WTC11 (cell line): Measurements from ENCODE around the gene OSBP2. TPM values are rescaled to one million over a fixed set of nuclear protein-coding genes. Genes with fewer than 3 reads are reported as not detected.

Source experiments
- ATAC-seq: fragments of 200-7000 bp; cut with Tn5 transposase; 2 replicates; pipeline ENCODE4 v1.10.0; 2021; ENCODE audit warnings: mild to moderate bottlenecking, moderate library complexity
- CTCF ChIA-PET: fragments of 300-600 bp; sonication (Branson Sonifier 250); formaldehyde crosslinking; loops from one replicate; lab custom pipeline; 2021; ENCODE audit warnings: antibody characterized with exemption; lab: Charles Lee
- POLR2A ChIA-PET: fragments of 350-600 bp; sonication (Branson Sonifier 250); formaldehyde crosslinking; loops from one replicate; lab custom pipeline; 2021; ENCODE audit warnings: antibody characterized with exemption; lab: Charles Lee
- DNase-seq: peaks from one replicate; pipeline ENCODE4 v3.0.0; 2021; ENCODE audit warnings: low spot score
- H3K27ac Mint-ChIP-seq: 2 replicates; pipeline ENCODE4 v1.8.0; 2021; ENCODE audit warnings: mixed read lengths
- H3K27me3 Mint-ChIP-seq: 2 replicates; pipeline ENCODE4 v1.8.0; 2021; ENCODE audit warnings: low read depth, mild to moderate bottlenecking, moderate library complexity, mixed read lengths
- H3K36me3 Mint-ChIP-seq: 2 replicates; pipeline ENCODE4 v1.8.0; 2021; ENCODE audit warnings: mixed read lengths
- H3K4me1 Mint-ChIP-seq: 2 replicates; pipeline ENCODE4 v1.8.0; 2022; ENCODE audit warnings: mixed read lengths
- H3K4me3 Mint-ChIP-seq: 2 replicates; pipeline ENCODE4 v1.8.0; 2021; ENCODE audit warnings: mild to moderate bottlenecking, moderate library complexity, mixed read lengths
- H3K9me3 Mint-ChIP-seq: 2 replicates; pipeline ENCODE4 v1.8.0; 2021; ENCODE audit warnings: mixed read lengths
- CREB1 ChIP-seq: sonication (generic); formaldehyde crosslinking; IDR thresholded peaks from 2 replicates; pipeline ENCODE4 v1.8.0; 2023; ENCODE audit warnings: mild to moderate bottlenecking, missing genetic modification reagents
- CREM ChIP-seq: sonication (generic); formaldehyde crosslinking; IDR thresholded peaks from 2 replicates; pipeline ENCODE4 v1.8.1; 2022; ENCODE audit warnings: mild to moderate bottlenecking, missing genetic modification reagents, moderate library complexity
- ELF4 ChIP-seq: sonication (generic); formaldehyde crosslinking; IDR thresholded peaks from 2 replicates; pipeline ENCODE4 v1.8.1; 2022; ENCODE audit warnings: low read depth, mild to moderate bottlenecking, moderate library complexity, missing genetic modification reagents
- ESRRA ChIP-seq: sonication (generic); formaldehyde crosslinking; IDR thresholded peaks from 2 replicates; pipeline ENCODE4 v1.8.1; 2022; ENCODE audit warnings: mild to moderate bottlenecking, missing genetic modification reagents, borderline replicate concordance
- FOXK1 ChIP-seq: sonication (generic); formaldehyde crosslinking; IDR thresholded peaks from 2 replicates; pipeline ENCODE4 v1.8.0; 2022; ENCODE audit warnings: mild to moderate bottlenecking, moderate library complexity, missing genetic modification reagents
- MYBL2 ChIP-seq: sonication (generic); formaldehyde crosslinking; IDR thresholded peaks from 2 replicates; pipeline ENCODE4 v1.8.1; 2023; ENCODE audit warnings: mild to moderate bottlenecking, moderate library complexity, missing genetic modification reagents
- PRRX2 ChIP-seq: fragments of 250-450 bp; sonication (Bioruptor Pico); IDR thresholded peaks from 2 replicates; pipeline ENCODE4 v1.8.0; 2021; ENCODE audit warnings: mild to moderate bottlenecking
- RELA ChIP-seq: sonication (generic); formaldehyde crosslinking; IDR thresholded peaks from 2 replicates; pipeline ENCODE4 v1.8.1; 2022; ENCODE audit warnings: missing genetic modification reagents, mild to moderate bottlenecking, borderline replicate concordance
- RORB ChIP-seq: fragments of 250-450 bp; sonication (Bioruptor Pico); IDR thresholded peaks from 2 replicates; pipeline ENCODE4 v1.9.0; 2021; ENCODE audit warnings: mild to moderate bottlenecking
- SOX15 ChIP-seq: fragments of 250-450 bp; sonication (Bioruptor Pico); IDR thresholded peaks from 2 replicates; pipeline ENCODE4 v1.9.0; 2021; ENCODE audit warnings: mild to moderate bottlenecking
- TEAD4 ChIP-seq: sonication (generic); formaldehyde crosslinking; IDR thresholded peaks from 2 replicates; pipeline ENCODE4 v1.8.0; 2022; ENCODE audit warnings: mild to moderate bottlenecking, missing genetic modification reagents
- ZNF121 ChIP-seq: sonication (generic); formaldehyde crosslinking; IDR thresholded peaks from 2 replicates; pipeline ENCODE4 v1.8.0; 2023; ENCODE audit warnings: missing genetic modification reagents
- ZNF396 ChIP-seq: fragments of 250-450 bp; sonication (Bioruptor Pico); IDR thresholded peaks from 2 replicates; pipeline ENCODE4 v1.8.0; 2021; ENCODE audit warnings: mild to moderate bottlenecking, moderate library complexity, borderline replicate concordance
- ZNF423 ChIP-seq: fragments of 250-450 bp; sonication (Bioruptor Pico); IDR thresholded peaks from 2 replicates; pipeline ENCODE4 v2.1.2; 2022; ENCODE audit warnings: mild to moderate bottlenecking, moderate library complexity
- total RNA-seq: library from RNA; stranded (reverse); gene quantifications from 3 replicates; pipeline ENCODE4 v1.2.3, GENCODE V29; 2021
- TF ChIP-seq, protein P1 (sequence below): sonication (generic); formaldehyde crosslinking; IDR thresholded peaks from 2 replicates; pipeline ENCODE4 v1.8.0; 2022; ENCODE audit warnings: missing genetic modification reagents
- TF ChIP-seq, protein P2 (sequence below): sonication (generic); formaldehyde crosslinking; IDR thresholded peaks from 2 replicates; pipeline ENCODE4 v1.8.0; 2022; ENCODE audit warnings: mild to moderate bottlenecking, missing genetic modification reagents
- TF ChIP-seq, protein P3 (sequence below): fragments of 250-450 bp; sonication (Bioruptor Pico); IDR thresholded peaks from 2 replicates; pipeline ENCODE4 v1.9.0; 2021; ENCODE audit warnings: mild to moderate bottlenecking
- TF ChIP-seq, protein P4 (sequence below): sonication (generic); formaldehyde crosslinking; IDR thresholded peaks from 2 replicates; pipeline ENCODE4 v1.8.1; 2023; ENCODE audit warnings: mild to moderate bottlenecking, missing genetic modification reagents
- TF ChIP-seq, protein P5 (sequence below): fragments of 250-450 bp; sonication (Bioruptor Pico); IDR thresholded peaks from 2 replicates; pipeline ENCODE4 v2.1.2; 2022; ENCODE audit warnings: mild to moderate bottlenecking, moderate library complexity
- TF ChIP-seq, protein P6 (sequence below): sonication (generic); formaldehyde crosslinking; conservative IDR thresholded peaks from 2 replicates; pipeline ENCODE4 v1.8.1; 2023; ENCODE audit warnings: mild to moderate bottlenecking, low read depth, missing genetic modification reagents, moderate library complexity
- TF ChIP-seq, protein P7 (sequence below): fragments of 250-450 bp; sonication (Bioruptor Pico); conservative IDR thresholded peaks from 2 replicates; pipeline ENCODE4 v1.9.0; 2021; ENCODE audit warnings: mild to moderate bottlenecking

OSBP2 gene
- total RNA-seq, 1 experiment from 2014 or later: 4.1 TPM

DNA sequence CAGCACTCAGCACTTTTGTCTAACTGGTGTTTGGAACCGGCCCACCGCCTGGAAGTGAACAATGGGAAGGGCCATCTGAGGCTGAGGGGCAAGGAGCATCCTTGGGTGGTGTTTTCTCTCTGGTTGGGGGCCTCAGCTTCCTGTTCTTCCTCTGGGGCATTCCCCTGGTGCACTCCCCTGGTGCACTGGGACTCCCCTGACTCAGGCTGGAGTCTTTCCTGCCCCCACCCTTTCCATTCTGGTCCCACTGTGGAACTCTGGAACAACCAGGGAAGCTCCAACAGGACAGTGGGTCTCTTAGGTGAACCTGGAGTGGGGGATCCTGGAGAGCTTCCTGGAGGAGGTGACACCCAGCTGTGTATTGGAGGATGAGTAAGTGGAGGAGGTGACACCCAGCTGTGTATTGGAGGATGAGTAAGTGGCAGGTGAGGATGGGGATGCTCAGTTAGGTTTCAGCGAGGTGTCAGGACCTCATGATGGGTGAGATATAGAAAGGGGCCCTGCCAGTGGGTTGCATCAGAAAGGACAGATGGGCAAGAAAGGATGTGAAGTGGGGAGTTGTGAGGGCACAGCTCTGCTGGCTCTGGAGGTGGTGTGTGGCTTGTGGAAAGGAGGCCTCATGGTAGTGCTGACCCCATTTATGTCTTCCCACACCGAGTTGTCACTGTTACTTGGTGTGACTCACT is 132.1 kb downstream of the OSBP2 start:
- Mint-ChIP-seq H3K9me3 (no peaks in the 10 kb centered on the region), H3K36me3 (no peaks in the 10 kb centered on the region), H3K27ac (no peak overlapping the region), H3K4me3 (no peak overlapping the region), H3K27me3 (peaks cover 23% of the 10 kb centered on the region), H3K4me1 (peaks cover 19% of the 10 kb centered on the region)
- DNase-seq (no peak), ATAC-seq (no peak)
- ChIA-PET CTCF (no interaction called here), POLR2A (no interaction called here)
- TF ChIP-seq ZNF121 (CRISPR knock-in tag) (no peak), FOXK1 (CRISPR knock-in tag) (no peak)

DNA sequence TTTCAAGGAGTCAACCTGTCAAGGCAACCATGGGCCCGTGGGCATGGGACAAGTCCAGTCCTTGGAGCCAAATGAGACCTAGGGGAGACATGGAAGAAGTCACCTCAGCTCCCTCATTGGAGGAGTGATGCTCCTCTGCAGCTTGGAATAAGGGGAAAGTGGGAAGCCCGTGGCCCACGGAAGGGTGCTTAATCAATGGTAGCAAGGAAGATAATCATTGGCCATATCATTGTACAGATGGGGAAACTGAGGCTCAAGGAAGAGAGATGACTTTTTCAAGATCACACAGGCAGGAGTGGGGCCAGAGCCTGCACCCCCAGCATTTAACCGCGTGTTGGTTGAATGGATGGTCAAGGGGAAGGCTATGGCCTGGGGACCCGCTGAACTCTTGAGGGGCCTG is 133.0 kb downstream of the OSBP2 start:
- DNase-seq (no peak), ATAC-seq (no peak)
- ChIA-PET CTCF (no interaction called here), POLR2A (no interaction called here)
- Mint-ChIP-seq H3K36me3 (no peaks in the 10 kb centered on the region), H3K27ac (no peak overlapping the region), H3K4me3 (no peak overlapping the region), H3K4me1 (peaks cover 18% of the 10 kb centered on the region), H3K9me3 (no peaks in the 10 kb centered on the region), H3K27me3 (peaks cover 17% of the 10 kb centered on the region)
- TF ChIP-seq ESRRA (no peak), PRRX2 (CRISPR knock-in tag) (no peak), FOXK1 (CRISPR knock-in tag) (no peak), ELF4 (CRISPR knock-in tag) (no peak), TEAD4 (CRISPR knock-in tag) (no peak), CREB1 (CRISPR knock-in tag) (no peak), RORB (CRISPR knock-in tag) (no peak), ZNF423 (CRISPR knock-in tag) (no peak), MYBL2 (no peak), CREM (CRISPR knock-in tag) (no peak), RELA (CRISPR knock-in tag) (no peak), SOX15 (no peak), ZNF396 (CRISPR knock-in tag) (no peak)
- TF ChIP-seq, protein P1, sequence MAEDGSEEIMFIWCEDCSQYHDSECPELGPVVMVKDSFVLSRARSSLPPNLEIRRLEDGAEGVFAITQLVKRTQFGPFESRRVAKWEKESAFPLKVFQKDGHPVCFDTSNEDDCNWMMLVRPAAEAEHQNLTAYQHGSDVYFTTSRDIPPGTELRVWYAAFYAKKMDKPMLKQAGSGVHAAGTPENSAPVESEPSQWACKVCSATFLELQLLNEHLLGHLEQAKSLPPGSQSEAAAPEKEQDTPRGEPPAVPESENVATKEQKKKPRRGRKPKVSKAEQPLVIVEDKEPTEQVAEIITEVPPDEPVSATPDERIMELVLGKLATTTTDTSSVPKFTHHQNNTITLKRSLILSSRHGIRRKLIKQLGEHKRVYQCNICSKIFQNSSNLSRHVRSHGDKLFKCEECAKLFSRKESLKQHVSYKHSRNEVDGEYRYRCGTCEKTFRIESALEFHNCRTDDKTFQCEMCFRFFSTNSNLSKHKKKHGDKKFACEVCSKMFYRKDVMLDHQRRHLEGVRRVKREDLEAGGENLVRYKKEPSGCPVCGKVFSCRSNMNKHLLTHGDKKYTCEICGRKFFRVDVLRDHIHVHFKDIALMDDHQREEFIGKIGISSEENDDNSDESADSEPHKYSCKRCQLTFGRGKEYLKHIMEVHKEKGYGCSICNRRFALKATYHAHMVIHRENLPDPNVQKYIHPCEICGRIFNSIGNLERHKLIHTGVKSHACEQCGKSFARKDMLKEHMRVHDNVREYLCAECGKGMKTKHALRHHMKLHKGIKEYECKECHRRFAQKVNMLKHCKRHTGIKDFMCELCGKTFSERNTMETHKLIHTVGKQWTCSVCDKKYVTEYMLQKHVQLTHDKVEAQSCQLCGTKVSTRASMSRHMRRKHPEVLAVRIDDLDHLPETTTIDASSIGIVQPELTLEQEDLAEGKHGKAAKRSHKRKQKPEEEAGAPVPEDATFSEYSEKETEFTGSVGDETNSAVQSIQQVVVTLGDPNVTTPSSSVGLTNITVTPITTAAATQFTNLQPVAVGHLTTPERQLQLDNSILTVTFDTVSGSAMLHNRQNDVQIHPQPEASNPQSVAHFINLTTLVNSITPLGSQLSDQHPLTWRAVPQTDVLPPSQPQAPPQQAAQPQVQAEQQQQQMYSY (CRISPR knock-in tag): no peak
- TF ChIP-seq, protein P2, sequence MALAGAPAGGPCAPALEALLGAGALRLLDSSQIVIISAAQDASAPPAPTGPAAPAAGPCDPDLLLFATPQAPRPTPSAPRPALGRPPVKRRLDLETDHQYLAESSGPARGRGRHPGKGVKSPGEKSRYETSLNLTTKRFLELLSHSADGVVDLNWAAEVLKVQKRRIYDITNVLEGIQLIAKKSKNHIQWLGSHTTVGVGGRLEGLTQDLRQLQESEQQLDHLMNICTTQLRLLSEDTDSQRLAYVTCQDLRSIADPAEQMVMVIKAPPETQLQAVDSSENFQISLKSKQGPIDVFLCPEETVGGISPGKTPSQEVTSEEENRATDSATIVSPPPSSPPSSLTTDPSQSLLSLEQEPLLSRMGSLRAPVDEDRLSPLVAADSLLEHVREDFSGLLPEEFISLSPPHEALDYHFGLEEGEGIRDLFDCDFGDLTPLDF (CRISPR knock-in tag): no peak
- TF ChIP-seq, protein P3, sequence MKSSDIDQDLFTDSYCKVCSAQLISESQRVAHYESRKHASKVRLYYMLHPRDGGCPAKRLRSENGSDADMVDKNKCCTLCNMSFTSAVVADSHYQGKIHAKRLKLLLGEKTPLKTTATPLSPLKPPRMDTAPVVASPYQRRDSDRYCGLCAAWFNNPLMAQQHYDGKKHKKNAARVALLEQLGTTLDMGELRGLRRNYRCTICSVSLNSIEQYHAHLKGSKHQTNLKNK (CRISPR knock-in tag): no peak
- TF ChIP-seq, protein P4, sequence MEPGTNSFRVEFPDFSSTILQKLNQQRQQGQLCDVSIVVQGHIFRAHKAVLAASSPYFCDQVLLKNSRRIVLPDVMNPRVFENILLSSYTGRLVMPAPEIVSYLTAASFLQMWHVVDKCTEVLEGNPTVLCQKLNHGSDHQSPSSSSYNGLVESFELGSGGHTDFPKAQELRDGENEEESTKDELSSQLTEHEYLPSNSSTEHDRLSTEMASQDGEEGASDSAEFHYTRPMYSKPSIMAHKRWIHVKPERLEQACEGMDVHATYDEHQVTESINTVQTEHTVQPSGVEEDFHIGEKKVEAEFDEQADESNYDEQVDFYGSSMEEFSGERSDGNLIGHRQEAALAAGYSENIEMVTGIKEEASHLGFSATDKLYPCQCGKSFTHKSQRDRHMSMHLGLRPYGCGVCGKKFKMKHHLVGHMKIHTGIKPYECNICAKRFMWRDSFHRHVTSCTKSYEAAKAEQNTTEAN (CRISPR knock-in tag): no peak
- TF ChIP-seq, protein P5, sequence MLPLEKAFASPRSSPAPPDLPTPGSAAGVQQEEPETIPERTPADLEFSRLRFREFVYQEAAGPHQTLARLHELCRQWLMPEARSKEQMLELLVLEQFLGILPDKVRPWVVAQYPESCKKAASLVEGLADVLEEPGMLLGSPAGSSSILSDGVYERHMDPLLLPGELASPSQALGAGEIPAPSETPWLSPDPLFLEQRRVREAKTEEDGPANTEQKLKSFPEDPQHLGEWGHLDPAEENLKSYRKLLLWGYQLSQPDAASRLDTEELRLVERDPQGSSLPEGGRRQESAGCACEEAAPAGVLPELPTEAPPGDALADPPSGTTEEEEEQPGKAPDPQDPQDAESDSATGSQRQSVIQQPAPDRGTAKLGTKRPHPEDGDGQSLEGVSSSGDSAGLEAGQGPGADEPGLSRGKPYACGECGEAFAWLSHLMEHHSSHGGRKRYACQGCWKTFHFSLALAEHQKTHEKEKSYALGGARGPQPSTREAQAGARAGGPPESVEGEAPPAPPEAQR (CRISPR knock-in tag): no peak
- TF ChIP-seq, protein P6, sequence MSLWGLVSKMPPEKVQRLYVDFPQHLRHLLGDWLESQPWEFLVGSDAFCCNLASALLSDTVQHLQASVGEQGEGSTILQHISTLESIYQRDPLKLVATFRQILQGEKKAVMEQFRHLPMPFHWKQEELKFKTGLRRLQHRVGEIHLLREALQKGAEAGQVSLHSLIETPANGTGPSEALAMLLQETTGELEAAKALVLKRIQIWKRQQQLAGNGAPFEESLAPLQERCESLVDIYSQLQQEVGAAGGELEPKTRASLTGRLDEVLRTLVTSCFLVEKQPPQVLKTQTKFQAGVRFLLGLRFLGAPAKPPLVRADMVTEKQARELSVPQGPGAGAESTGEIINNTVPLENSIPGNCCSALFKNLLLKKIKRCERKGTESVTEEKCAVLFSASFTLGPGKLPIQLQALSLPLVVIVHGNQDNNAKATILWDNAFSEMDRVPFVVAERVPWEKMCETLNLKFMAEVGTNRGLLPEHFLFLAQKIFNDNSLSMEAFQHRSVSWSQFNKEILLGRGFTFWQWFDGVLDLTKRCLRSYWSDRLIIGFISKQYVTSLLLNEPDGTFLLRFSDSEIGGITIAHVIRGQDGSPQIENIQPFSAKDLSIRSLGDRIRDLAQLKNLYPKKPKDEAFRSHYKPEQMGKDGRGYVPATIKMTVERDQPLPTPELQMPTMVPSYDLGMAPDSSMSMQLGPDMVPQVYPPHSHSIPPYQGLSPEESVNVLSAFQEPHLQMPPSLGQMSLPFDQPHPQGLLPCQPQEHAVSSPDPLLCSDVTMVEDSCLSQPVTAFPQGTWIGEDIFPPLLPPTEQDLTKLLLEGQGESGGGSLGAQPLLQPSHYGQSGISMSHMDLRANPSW (CRISPR knock-in tag): no peak
- TF ChIP-seq, protein P7, sequence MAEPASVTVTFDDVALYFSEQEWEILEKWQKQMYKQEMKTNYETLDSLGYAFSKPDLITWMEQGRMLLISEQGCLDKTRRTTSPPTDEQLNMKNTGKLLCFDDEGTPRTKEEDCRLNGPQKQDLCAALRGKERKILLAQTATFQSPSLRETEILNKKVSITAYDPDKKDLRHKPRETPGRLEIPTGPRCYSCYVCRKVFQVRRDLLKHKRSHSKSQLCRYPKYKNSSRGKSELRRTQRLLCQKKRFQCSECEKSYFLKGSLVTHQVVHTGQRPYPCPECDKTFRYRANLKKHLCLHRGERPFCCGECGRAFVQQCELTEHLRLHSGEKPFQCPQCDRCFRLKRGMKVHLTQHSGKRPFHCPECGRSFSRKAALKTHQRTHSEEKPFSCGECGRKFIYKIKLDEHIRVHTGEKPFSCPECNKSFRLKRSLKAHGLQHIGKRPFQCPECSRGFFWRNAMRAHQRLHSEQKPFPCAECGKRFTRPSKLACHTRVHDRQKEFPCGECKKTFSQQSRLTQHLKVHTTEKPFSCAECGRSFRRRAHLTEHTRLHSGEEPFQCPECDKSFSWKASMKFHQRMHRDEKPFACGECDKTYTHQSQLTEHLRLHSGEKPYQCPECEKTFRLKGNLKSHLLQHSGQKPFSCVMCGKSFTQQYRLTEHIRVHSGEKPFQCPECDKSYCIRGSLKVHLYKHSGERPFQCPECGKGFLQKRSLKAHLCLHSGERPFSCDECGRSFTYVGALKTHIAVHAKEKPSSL (CRISPR knock-in tag): no peak
